22Rv1 (cell line): Measurements from ENCODE around the gene ANKRD34C.

ENCODE experiments used
- CTCF ChIP-seq: fragments of 450-650 bp; IDR thresholded peaks from 2 replicates; pipeline ENCODE4 v1.5.1; 2017; ENCODE audit warnings: mild to moderate bottlenecking
- ZFX ChIP-seq: fragments of 450-650 bp; IDR thresholded peaks from 2 replicates; pipeline ENCODE4 v1.6.1; 2017; ENCODE audit warnings: antibody characterized with exemption, borderline replicate concordance

GRCh38 chr15:79261836-79262235, 20.7 kb upstream of the ANKRD34C start:
- TF ChIP-seq CTCF (no peak), ZFX (no peak)
